Esophagus squamous epithelium (tissue), 4 donors: Measurements from ENCODE around the gene DNER.

Experiments
- POLR2A ChIP-seq, 4 donors: fragments of 450-650 bp; IDR thresholded peaks; one replicate each; pipeline ENCODE4 v1.6.1; 2017; ENCODE audit warnings: antibody characterized with exemption in 4 of 4, mild to moderate bottlenecking in 4 of 4, moderate library complexity in 3 of 4
- TF ChIP-seq, protein P1 (sequence below), 6 experiments: fragments of 450-650 bp in 4 of 6; fragments of 200-600 bp in 2 of 6; sonication (generic) in 2 of 6; IDR thresholded peaks; one replicate each; pipeline ENCODE4 v1.5.1; 2016 to 2019; ENCODE audit warnings: antibody characterized with exemption in 6 of 6, mild to moderate bottlenecking in 4 of 6, moderate library complexity in 4 of 6

DNA sequence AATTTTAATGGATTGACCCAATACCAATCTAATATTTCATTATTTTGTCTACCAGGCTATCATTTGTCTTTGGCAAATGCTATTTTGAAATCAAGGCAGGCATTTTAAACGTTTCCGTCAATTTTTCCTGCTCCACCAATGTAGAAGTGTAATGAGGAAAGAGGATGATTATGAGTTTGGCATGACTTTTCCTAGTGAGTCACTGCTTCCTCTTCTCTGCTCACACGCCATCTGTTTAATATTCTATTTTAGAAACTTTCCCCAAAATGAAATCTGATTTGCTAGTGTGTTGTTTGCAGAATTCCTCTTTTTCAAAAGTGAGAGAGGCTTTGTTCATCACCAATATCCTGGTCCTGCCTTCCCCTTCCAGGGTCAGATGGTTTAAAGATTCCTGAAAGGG is 400.8 kb downstream of the DNER start:
- TF ChIP-seq, protein P1, sequence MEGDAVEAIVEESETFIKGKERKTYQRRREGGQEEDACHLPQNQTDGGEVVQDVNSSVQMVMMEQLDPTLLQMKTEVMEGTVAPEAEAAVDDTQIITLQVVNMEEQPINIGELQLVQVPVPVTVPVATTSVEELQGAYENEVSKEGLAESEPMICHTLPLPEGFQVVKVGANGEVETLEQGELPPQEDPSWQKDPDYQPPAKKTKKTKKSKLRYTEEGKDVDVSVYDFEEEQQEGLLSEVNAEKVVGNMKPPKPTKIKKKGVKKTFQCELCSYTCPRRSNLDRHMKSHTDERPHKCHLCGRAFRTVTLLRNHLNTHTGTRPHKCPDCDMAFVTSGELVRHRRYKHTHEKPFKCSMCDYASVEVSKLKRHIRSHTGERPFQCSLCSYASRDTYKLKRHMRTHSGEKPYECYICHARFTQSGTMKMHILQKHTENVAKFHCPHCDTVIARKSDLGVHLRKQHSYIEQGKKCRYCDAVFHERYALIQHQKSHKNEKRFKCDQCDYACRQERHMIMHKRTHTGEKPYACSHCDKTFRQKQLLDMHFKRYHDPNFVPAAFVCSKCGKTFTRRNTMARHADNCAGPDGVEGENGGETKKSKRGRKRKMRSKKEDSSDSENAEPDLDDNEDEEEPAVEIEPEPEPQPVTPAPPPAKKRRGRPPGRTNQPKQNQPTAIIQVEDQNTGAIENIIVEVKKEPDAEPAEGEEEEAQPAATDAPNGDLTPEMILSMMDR (IDR thresholded peaks at IDR 0.05), result no peak
- TF ChIP-seq POLR2A (IDR thresholded peaks at IDR 0.05), result no peak
